ENCODE data around the gene OR5AL1.
"Not testable (repeated sequence)": the region's sequence is repeated elsewhere in the genome, so short reads cannot be mapped to it uniquely, and the experiment has no call there.

OR5AL1 gene

GRCh38 chr11:56412396-56412795 lies at the start of gene OR5AL1:
OR5AL1 (plus strand) TSS chr11:56412696.
- DNase-seq (ENCODE audit: insufficient read length, low spot score) (no peak), FAIRE-seq (no peak)

DNA sequence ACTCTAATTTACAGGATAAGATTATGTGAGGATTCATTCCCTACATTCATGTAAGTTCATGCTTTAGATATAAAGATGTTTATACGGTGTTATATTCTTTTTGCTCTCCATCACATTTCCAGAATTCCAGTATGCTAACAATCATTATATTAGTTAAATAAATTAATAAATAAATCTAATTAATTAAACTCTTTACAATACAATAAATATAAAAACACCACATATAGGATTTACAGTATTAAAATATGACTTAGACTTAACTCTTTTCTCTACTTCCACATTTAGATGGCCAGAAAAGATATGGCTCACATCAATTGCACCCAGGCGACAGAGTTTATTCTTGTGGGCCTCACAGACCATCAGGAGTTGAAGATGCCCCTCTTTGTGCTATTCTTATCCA lies 37.2 kb upstream of the OR5AL1 start, which contains the start of gene OR8U1:
Gene OR8U1 (plus strand): TSS at position 301 of the 400 bp plus-strand sequence. CDS start 0 bp downstream, at position 301.
- DNase-seq (ENCODE audit: insufficient read length, low spot score) (no peak), FAIRE-seq (no peak)

DNA sequence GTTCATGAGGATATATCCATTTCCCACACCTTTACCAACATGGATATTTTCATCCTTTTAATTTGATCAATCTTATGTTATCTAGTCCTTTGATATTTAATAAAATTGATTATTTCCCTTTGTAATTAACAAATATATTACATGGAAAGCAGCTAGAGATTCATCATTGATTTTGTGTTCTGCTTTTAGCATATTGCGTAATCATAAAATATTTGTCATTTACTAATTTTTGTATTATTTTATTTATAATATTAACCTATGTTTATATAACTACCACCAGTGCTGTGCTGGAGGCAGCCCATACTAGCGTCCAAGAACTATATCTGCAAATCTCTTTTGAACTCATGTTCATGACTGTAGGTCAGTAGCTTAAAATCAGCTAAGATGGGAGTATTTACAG lies 32.4 kb upstream of the OR5AL1 start:
- FAIRE-seq (no peak), DNase-seq (ENCODE audit: insufficient read length, low spot score) (no peak)

DNA sequence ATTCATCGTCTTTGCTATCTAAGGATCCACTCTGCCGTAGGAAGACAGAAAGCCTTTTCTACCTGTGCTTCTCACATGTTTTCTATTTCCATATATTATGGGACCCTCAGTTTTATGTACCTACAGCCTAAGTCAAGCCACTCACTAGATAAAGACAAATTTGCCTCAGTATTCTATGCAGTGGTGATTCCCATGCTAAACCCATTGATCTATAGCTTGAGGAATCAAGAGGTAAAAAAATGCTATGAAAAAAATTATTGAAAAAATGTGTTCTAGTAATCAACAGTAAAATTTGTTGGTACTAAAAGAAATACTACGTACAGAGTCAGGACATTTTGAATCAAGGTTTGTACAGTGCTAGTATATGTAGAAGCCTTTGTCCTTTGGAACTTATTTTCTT lies 18.1 kb upstream of the OR5AL1 start:
- FAIRE-seq (no peak), DNase-seq (ENCODE audit: insufficient read length, low spot score) (no peak)

DNA sequence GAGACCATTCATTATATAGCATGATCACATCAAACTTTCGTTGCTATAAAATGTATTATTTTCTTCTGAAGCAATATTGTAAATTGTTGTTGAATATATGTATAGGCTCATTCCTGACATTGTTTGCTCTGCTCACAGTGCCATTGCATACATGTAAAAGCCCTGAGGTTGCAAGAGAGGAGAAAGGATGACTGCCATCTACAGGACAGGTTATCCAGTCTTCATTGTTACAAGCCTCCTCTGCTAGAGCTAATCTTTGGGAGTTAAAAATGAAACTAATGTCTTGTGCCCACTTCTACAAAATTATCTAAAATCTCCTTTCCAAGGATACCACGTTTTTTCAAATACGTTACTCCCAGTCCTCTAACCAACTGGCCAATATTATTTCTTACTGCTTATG lies 16.4 kb upstream of the OR5AL1 start:
- no peak for FAIRE-seq
- DNase-seq (ENCODE audit: insufficient read length, low spot score): no peak

DNA sequence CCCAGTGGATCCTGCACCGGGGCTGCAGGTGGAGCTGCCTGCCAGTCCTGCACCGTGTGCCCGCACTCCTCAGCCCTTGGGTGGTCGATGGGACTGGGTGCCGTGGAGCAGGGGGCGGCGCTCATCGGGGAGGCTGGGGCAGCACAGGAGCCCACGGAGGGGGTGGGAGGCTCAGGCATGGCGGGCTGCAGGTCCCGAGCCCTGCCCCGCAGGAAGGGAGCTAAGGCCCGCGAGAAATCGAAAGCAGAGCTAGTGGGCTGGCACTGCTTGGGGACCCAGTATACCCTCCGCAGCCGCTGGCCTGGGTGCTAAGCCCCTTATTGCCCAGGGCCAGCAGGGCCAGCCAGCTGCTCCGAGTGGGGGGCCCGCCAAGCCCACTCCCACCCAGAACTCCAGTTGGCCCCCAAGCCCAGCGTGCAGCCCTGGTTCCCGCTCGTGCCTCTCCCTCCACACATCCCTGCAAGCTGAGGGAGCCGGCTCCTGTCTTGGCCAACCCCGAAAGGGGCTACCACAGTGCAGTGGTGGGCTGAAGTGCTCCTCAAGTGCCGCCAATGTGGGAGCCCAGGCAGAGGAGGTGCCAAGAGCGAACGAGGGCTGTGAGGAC lies 10.5 kb upstream of the OR5AL1 start:
- not testable (repeated sequence) for FAIRE-seq; DNase-seq (ENCODE audit: insufficient read length, low spot score)

DNA sequence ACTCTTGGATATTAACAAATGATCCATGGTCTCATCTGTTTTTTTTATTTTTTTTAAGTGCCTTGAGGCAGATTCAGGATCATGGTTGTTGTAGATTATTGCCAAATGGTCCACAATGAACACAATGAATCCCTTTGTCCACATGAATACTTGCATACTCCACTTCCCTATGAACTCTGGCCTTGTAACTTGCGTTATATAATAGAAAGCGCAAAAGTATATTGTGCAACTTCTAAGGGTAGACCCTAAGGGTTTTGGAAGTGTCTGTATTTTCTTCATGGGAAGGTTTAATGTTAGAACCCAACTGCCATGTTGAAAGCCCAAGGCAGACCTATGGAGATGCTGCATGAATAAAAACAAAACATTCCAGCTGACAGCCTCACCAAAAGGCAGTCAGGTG lies 8.1 kb upstream of the OR5AL1 start:
- no peak for FAIRE-seq
- no peak for DNase-seq (ENCODE audit: insufficient read length, low spot score)

DNA sequence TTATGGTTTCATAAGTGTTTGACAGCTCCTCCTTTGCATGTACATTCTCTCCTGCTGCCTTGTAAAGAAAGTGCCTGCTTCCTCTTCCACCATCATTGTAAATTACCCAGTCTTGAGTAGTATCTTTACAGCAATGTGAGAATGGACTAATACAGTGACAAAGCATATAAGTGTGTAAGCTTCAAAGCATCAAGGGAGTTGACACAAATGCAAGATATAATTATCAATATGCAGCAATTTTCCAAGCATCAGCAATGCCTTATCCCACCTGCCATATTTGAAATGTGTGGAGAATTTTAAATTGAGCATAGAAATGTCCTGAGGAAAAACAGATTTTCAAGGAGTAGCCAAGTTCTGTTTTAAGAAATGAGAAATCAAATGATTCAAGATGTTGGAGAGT lies 1.7 kb upstream of the OR5AL1 start:
- DNase-seq (ENCODE audit: insufficient read length, low spot score) (no peak), FAIRE-seq (no peak)

- no peak for FAIRE-seq
Measured at GRCh38 chr11:56453521-56453920, 41.0 kb downstream of the OR5AL1 start.

GRCh38 chr11:56457076-56457475 lies 44.6 kb downstream of the OR5AL1 start:
- FAIRE-seq (no peak), DNase-seq (ENCODE audit: insufficient read length, low spot score) (no peak)

More at GRCh38 chr11:56453521-56453920, 41.0 kb downstream of the OR5AL1 start:
- no peak for DNase-seq (ENCODE audit: insufficient read length, low spot score)
